ENCODE data around the gene SPACA5B.
"Not testable (repeated sequence)": the region's sequence is repeated elsewhere in the genome, so short reads cannot be mapped to it uniquely, and the experiment has no call there.

DNA sequence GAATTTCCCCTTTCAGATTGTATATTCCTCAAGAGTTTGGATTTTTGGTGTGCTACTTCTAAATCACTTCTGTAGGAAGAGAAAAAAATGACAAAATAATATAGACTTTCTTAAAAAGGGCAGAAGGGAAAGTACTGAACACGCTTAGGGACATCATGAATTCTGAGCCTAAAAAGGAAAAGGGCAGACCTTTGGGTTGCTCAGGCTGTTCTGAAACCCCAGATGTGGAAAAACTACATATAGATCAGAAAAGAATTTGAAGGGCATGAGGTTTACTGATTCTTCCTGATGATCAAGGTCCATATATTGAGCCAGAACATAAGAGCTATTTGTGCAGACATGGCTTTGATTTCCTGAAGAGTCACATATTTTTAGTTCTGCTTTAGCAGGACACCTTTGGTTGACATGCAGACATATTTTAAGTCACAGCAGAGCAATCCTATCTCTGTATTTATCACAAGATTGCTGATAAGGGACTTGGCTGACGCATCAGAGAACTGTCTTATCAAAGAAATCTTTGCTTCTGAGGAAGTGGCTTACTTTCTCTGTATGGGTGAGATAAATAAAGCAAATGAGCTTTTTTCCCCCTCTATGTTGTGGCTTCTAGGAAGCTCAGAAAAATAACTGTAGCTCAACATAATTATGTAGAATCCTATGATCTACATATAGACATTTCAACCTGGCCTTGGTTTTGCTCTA lies 11.5 kb downstream of the SPACA5B start:
- TF ChIP-seq, protein P1, sequence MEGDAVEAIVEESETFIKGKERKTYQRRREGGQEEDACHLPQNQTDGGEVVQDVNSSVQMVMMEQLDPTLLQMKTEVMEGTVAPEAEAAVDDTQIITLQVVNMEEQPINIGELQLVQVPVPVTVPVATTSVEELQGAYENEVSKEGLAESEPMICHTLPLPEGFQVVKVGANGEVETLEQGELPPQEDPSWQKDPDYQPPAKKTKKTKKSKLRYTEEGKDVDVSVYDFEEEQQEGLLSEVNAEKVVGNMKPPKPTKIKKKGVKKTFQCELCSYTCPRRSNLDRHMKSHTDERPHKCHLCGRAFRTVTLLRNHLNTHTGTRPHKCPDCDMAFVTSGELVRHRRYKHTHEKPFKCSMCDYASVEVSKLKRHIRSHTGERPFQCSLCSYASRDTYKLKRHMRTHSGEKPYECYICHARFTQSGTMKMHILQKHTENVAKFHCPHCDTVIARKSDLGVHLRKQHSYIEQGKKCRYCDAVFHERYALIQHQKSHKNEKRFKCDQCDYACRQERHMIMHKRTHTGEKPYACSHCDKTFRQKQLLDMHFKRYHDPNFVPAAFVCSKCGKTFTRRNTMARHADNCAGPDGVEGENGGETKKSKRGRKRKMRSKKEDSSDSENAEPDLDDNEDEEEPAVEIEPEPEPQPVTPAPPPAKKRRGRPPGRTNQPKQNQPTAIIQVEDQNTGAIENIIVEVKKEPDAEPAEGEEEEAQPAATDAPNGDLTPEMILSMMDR (IDR thresholded peaks at IDR 0.05; ENCODE audit: poor library complexity) = not testable (repeated sequence)
- not testable (repeated sequence) for TF ChIP-seq EZH2 (IDR thresholded peaks at IDR 0.05; ENCODE audit: borderline replicate concordance)

Measured in hepatocyte (in vitro differentiated cells).